ENCODE results near the gene TNFRSF12A.

Gene TNFRSF12A

GRCh38 chr16:3003582-3004270, 16.4 kb upstream of the TNFRSF12A start:
- in situ Hi-C loops (cut with HindIII; ENCODE audit: low sequenced_read_pairs): no loop called here
- TF ChIP-seq CTCF (IDR thresholded peaks at IDR 0.05; ENCODE audit: low read depth, low read length): peak; percentile 47
- no peak overlapping the region for H3K4me3 ChIP-seq (ENCODE audit: low read depth, low read length)
- DNase-seq (ENCODE audit: low read depth, low spot score): peak; percentile 98

- no peak for DNase-seq (ENCODE audit: low read depth, low spot score)
- no peak overlapping the region for H3K4me3 ChIP-seq (ENCODE audit: low read depth, low read length)
- in situ Hi-C loops (cut with HindIII; ENCODE audit: low sequenced_read_pairs): no loop called here
- no peak for TF ChIP-seq CTCF (IDR thresholded peaks at IDR 0.05; ENCODE audit: low read depth, low read length)
Measured at GRCh38 chr16:3004319-3004718, 15.8 kb upstream of the TNFRSF12A start.

DNA sequence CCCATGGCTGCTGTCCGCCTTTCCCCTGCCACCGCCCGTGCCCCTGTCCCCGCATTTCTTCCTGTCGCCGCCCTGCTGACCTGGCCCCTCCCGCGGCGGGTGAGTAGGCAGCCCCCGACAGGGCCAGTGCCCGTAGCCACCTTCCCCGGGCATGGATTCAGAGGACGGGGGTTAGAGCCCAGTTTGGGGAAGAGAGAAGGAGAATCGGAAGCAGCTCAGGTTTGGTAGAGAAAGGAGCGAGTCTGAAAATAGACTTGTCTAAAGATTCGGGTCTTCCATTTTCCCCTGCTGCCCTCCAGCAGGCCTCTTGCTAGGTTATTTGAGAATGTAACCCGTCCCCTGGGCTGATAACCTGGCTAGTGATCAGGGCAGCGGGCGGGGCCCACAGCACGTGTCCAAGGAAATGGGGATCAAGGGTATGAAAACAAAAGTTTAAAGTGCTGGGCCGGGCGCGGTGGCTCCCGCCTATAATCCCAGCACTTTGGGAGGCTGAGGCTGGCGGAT, 15.3 kb upstream of the TNFRSF12A start:
- H3K4me3 ChIP-seq (ENCODE audit: low read depth, low read length): no peak overlapping the region
- in situ Hi-C loops (cut with HindIII; ENCODE audit: low sequenced_read_pairs): no loop called here
- no peak for DNase-seq (ENCODE audit: low read depth, low spot score)
- no peak for TF ChIP-seq CTCF (IDR thresholded peaks at IDR 0.05; ENCODE audit: low read depth, low read length)

DNA sequence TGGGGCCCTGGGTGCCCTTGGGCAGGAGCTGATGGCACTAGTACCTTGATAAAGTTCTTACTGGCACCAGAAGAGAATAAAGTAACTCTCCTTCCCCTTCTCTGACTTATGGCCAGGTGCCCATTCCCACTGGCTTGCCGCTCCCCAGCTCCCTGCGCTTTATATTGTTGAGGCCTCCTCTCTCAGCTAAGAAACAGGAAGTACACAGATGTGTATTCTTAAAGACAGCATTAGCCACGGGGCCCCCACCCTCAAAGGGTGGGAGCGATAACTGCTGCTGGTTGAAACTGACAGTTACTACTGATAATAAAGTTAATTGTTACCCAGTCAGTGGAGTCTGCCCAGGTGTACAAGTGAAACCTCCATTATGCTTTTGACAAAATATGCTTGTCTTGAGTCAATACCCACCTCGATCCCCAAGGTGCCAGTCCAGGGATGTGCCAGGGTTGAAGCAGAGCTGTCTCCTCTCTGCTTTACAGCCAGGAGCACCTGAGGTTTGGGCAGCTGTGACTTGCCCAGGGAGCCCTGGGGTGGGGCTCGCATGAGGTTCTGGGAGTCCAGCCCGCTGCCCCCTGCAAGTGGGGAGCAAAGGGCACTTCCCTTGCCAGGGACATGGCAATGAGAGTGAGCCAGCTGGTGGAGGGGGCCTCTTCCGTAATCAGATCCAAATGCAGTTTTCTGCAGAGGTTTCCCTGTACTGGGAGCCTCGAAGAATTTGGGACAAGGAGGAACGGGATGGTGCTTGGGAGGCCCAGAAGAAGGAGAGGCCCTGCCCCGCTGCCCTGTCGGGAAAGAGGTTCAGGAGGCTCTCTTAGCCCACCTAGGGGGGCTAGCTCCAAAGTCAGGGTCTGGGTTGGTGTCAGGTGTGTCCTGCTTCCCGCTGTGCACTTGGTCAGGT, 12.9 kb upstream of the TNFRSF12A start:
- in situ Hi-C loops (cut with HindIII; ENCODE audit: low sequenced_read_pairs): no loop called here

GRCh38 chr16:3007957-3008689, 12.0 kb upstream of the TNFRSF12A start:
- H3K4me3 ChIP-seq (ENCODE audit: low read depth, low read length): no peak overlapping the region
- no peak for TF ChIP-seq CTCF (IDR thresholded peaks at IDR 0.05; ENCODE audit: low read depth, low read length)
- no peak for DNase-seq (ENCODE audit: low read depth, low spot score)
- in situ Hi-C loops (cut with HindIII; ENCODE audit: low sequenced_read_pairs): no loop called here

More for the DNA sequence above, 12.9 kb upstream of the TNFRSF12A start:
- H3K4me3 ChIP-seq (ENCODE audit: low read depth, low read length): no peak overlapping the region
- no peak for DNase-seq (ENCODE audit: low read depth, low spot score)
- no peak for TF ChIP-seq CTCF (IDR thresholded peaks at IDR 0.05; ENCODE audit: low read depth, low read length)

- H3K4me3 ChIP-seq (ENCODE audit: low read depth, low read length): no peak overlapping the region
- DNase-seq (ENCODE audit: low read depth, low spot score): no peak
- in situ Hi-C loops (cut with HindIII; ENCODE audit: low sequenced_read_pairs): no loop called here
- TF ChIP-seq CTCF (IDR thresholded peaks at IDR 0.05; ENCODE audit: low read depth, low read length): no peak
Measured at GRCh38 chr16:3008690-3009037, 11.5 kb upstream of the TNFRSF12A start.
